LHCN-M2 (cell line): ENCODE results near the gene INO80E. TPM values are rescaled to one million over a fixed set of nuclear protein-coding genes. Genes with fewer than 3 reads are reported as not detected.
"Not testable (repeated sequence)": the region's sequence is repeated elsewhere in the genome, so short reads cannot be mapped to it uniquely, and the experiment has no call there.

Experiments used
- DNase-seq: peaks from one replicate; pipeline ENCODE4 v3.0.0-alpha.2; 2012; ENCODE audit warnings: low read depth
- total RNA-seq: library from RNA; depleted of rRNA; stranded (reverse); fragments of >200 nt; gene quantifications from 2 replicates; pipeline ENCODE4 v1.2.3, GENCODE V29; 2014; rRNA removed

The INO80E gene
- total RNA-seq, 1 experiment from 2014 or later: 116 TPM

DNA sequence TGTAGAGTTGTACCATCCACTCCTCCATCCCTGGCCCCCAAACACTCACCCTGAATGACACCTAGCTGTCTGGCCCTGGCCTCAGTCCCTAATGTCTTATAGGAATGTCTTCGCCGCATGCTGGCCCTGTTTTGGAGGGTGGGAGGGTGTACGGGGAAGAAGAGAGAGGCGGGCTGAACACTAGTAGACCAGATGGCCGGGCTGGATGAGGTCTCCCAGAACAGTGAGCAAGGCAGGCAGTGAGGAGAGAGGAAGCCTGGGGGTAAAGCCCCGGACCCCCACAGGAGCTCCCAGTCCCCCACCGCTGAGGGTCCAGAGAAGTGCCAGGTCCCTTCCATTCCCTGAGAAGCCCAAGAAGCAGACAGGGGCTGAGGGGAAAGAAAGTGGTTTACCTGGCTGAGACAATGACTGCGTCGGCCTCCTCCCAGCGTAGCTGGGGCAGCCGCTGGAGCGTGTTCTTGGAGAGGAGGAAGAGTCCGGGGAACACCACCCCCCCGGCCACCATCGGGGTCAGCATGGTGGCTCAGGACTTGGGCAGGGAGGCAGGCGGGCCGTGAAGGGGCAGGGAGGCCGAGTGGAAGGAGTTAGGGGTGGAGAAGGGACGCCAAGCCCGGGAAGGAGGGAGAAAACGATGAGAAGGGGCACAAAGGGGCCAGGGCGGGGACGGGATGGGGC is 34.1 kb downstream of the INO80E start:
- DNase-seq: no peak

- no peak for DNase-seq
These were observed 34.9 kb downstream of the INO80E start, which contains the start of gene TLCD3B for GRCh38 chr16:30030841-30031413. TSS of gene TLCD3B (minus strand) at chr16:30031271. CDS start at chr16:30030527, 744 bp downstream.

DNA sequence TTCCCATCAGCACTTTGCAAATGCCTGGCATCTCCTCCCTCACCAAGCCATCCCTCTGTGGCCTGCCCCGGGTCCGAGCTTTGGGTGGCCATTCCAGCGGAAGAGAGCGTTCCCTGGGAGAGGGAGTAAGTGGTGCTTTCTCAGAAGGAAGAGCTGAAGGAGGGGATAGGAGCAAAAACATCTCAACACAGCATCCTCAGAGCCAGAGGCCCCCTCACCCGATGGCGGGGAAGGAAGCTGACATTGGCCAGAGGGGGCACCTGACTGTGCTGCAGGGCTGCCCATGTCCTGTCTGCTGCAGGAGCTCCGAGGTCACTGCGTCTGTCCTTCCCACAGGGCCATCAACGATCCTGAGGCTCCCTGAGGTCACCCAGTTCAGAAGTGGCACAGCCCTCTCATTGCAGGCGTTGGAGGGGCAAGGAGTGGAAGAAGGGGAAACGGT is 35.5 kb downstream of the INO80E start:
- no peak for DNase-seq

DNA sequence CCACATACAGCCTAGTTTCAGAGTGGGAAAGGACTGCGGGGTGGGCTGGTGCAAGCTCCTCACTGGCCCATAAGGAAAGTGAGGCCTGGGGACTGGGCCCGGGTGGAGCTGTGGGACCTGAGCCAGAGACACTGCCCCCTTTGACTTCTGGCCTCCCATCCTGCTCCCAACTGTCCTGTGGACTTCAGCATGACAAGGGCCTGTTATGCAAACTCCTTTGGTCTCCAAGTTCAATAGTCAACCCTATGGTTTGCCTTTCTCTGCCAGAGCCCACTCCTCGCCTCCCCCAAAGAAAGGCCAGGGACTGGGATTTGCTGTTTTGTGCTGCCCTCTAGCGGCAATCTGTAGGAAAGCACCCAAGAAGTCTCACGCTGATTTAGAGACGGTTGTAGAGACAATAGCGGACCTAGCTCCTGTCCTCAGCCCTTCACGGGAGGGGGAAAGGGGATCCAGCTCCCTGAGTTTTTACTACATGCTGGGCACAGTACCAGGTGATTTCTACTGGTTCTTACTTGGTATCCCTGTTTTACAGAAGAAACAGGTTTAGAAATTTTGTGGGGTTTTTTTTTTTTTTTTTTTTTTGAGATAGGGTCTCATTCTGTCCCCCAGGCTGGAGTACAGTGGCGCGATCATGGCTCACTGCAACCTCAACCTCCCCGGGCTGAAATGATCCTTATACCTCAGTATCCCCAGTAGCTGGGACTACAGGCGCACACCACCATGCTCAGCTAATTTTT is 36.2 kb downstream of the INO80E start:
- DNase-seq: peak; percentile 56

DNA sequence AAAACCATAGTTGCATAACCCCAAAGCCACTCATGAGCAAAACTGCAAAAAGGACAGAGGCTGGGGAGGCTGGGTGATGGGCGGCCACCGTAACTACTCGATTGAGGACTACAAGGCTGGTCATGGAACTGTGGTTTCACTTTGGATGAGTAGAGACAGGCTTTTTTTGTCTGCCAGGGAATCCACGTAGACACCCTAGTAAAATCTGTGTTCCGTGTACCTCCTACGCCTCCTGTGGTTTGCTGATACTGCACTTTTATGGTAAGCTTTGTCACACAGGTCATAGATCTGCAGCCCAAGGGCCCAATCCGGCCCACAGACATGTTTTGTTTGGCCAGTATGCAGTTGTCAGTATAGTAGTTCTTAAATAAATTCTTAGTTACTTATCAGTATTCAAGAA is 37.2 kb downstream of the INO80E start:
- no peak for DNase-seq

DNA sequence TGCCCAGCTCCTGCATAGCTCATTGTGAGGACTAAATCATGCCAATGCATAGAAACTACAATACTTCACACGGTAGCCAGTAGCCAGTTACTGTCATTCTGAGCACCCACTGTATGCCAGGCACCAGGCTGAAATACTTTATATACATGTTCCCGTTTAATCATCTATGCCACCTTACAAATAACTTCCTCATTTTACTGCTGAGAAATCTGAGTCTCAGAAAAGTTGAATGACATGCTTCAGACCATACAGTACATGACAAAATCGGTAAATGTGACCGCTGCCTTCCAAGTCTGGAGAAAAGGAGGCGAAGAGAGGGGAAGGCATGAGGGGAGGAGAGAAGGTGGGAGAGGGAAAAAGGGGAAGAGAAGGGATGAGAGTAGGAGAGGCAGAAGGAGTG is 44.2 kb downstream of the INO80E start:
- DNase-seq: no peak

- DNase-seq: not testable (repeated sequence)
These were observed 44.6 kb downstream of the INO80E start for GRCh38 chr16:30040690-30041089.

GRCh38 chr16:30041841-30042240 is 45.8 kb downstream of the INO80E start:
- peak; percentile 44 for DNase-seq

- DNase-seq: no peak
These were observed 50.1 kb downstream of the INO80E start for GRCh38 chr16:30046178-30046577.

GRCh38 chr16:30046588-30046987 is 50.5 kb downstream of the INO80E start:
- no peak for DNase-seq

DNA sequence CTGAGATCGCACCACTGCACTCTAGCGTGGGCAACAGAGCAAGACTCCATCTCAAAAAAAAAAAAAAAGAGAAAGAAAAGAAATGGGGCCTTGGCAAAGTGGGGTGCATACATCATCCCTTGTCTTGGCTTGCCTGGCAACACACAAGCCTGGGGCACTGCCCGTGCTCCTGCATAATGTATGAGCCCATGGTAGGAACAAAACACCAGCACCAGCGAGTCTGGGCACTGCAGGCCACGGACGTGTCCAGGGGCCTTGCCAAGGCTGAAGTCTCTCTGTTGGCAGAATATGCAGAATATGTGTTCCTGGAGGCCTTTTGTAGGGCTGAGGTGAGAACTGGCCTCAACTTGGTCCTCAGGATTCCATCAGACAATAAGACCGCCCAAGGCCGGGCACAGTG is 53.8 kb downstream of the INO80E start:
- DNase-seq: no peak

GRCh38 chr16:30051518-30051917 is 55.5 kb downstream of the INO80E start:
- peak; percentile 58 for DNase-seq

GRCh38 chr16:30052671-30053372 is 56.8 kb downstream of the INO80E start:
- DNase-seq: peak; percentile 89

DNA sequence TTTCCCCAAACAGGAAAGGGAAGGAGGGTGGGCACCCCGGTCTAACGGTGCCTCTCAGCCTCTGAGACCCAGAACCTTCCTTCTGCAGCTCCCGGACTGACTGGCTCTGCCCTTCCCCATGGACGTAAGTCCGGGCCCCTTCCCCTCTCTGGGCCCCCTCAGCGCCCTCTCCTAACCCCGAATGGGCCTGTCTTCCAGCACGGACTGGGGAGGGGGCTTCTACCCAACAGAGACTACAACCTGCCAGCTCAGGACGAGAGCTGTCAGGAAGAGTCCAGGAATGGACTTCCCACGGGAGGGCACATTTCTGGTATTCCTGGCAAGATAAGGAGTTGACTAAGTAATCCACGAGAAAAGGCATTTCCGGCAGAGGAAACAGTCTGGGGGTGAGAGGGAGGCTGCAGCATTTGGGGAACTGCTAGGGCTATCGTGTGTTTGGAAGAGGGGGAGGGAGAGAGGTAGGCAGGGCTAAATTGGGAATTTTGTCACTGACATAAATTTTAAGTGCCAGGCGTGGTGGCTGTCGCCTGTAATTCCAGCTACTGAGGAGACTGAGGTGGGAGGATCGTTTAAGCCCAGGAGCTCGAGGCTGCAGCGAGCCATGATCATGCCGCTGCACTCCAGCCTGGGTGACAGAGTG is 57.5 kb downstream of the INO80E start:
- DNase-seq: peak; percentile 46

GRCh38 chr16:30054451-30054850 is 58.4 kb downstream of the INO80E start:
- DNase-seq: no peak

DNA sequence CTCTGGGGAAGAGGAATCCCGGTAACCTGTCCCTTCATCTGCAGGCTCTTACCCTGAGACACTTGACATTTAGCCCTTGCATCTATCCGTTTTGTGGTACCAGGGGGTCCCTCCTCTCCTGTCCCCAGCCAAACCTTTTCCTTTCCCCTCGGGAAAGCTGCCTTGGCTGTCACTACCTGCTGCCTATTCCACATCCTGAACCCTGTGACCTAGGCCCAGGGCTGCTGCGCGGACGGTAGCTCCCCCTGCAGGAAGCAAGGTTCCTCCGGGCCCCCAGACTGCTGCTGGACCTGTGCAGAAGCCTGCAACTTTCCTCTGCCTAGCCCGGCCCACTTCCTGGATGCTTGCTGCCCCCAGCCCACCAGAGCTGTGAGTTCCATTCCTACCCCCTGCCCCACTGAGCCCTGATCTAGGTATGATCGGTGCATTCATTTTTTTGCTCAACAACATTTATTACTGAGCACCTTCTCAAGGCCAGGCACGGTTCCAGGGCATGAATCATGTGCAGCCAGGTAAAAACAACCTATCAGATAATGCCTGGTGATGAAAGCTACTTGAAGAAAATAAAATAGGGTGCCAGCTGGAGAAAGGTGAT is 59.0 kb downstream of the INO80E start:
- DNase-seq: no peak

Other genes with a start within 250 kb of the INO80E start
- gene ZG16, start 218.0 kb upstream of the INO80E start, total RNA-seq: not detected in 2 replicates
- gene KIF22, start 205.5 kb upstream of the INO80E start, total RNA-seq: 100 and 108 TPM in 2 replicates
- 126 and 147 TPM in 2 replicates for gene MAZ, start 189.7 kb upstream of the INO80E start, total RNA-seq
- gene PRRT2, start 184.0 kb upstream of the INO80E start, total RNA-seq: 0.58 and 1.1 TPM in 2 replicates
- 63.2 and 63.4 TPM in 2 replicates for gene PAGR1, start 180.1 kb upstream of the INO80E start, total RNA-seq
- 275 and 303 TPM in 2 replicates for gene MVP, start 175.8 kb upstream of the INO80E start, total RNA-seq
- 75.5 and 89.7 TPM in 2 replicates for gene CDIPT, start 133.0 kb upstream of the INO80E start, total RNA-seq
- 10.9 and 15.2 TPM in 2 replicates for gene SEZ6L2, start 96.7 kb upstream of the INO80E start, total RNA-seq
- gene ASPHD1, start 95.8 kb upstream of the INO80E start, total RNA-seq: 5.0 and 8.9 TPM in 2 replicates
- gene KCTD13, start 70.0 kb upstream of the INO80E start, total RNA-seq: 12.2 and 18.3 TPM in 2 replicates
- 79.7 and 91.0 TPM in 2 replicates for gene TMEM219, start 34.2 kb upstream of the INO80E start, total RNA-seq
- gene TAOK2, start 22.4 kb upstream of the INO80E start, total RNA-seq: 87.7 and 93.3 TPM in 2 replicates
- 12.2 and 22.4 TPM in 2 replicates for gene HIRIP3, start 624 bp upstream of the INO80E start, total RNA-seq
- not detected in 2 replicates for gene DOC2A, start 14.8 kb downstream of the INO80E start, total RNA-seq
- not detected in 2 replicates for gene C16orf92, start 27.0 kb downstream of the INO80E start, total RNA-seq
- gene TLCD3B, start 35.0 kb downstream of the INO80E start, total RNA-seq: not detected in 2 replicates
- gene ALDOA, start 69.5 kb downstream of the INO80E start, total RNA-seq: 2,146 and 2,472 TPM in 2 replicates
- 142 and 154 TPM in 2 replicates for gene PPP4C, start 79.8 kb downstream of the INO80E start, total RNA-seq
- 0.29 and 1.5 TPM in 2 replicates for gene TBX6, start 95.7 kb downstream of the INO80E start, total RNA-seq
- gene YPEL3, start 100.0 kb downstream of the INO80E start, total RNA-seq: 6.8 and 14.2 TPM in 2 replicates
- gene GDPD3, start 117.3 kb downstream of the INO80E start, total RNA-seq: 0.83 and 1.0 TPM in 2 replicates
- gene MAPK3, start 127.0 kb downstream of the INO80E start, total RNA-seq: 37.5 and 46.3 TPM in 2 replicates
- gene CORO1A, start 187.4 kb downstream of the INO80E start, total RNA-seq: 5.0 and 6.7 TPM in 2 replicates
- gene BOLA2B, start 197.4 kb downstream of the INO80E start, total RNA-seq: 257 and 647 TPM in 2 replicates
- 40.2 and 49.2 TPM in 2 replicates for gene SLX1A, start 197.6 kb downstream of the INO80E start, total RNA-seq
- gene SULT1A3, start 203.0 kb downstream of the INO80E start, total RNA-seq: 2.6 and 5.4 TPM in 2 replicates